Neural crest cell (in vitro differentiated cells): ENCODE results near the gene TATDN2. TPM values are rescaled to one million over a fixed set of nuclear protein-coding genes. Genes with fewer than 3 reads are reported as not detected.
"Not testable (repeated sequence)": the region's sequence is repeated elsewhere in the genome, so short reads cannot be mapped to it uniquely, and the experiment has no call there.

Experiments
- DNase-seq: peaks from one replicate; pipeline ENCODE4 v3.0.0; 2021; ENCODE audit warnings: low read depth, mixed read lengths, low spot score
- H3K27ac Mint-ChIP-seq: one replicate; pipeline ENCODE4 v1.8.0; 2021; ENCODE audit warnings: mild to moderate bottlenecking, mixed read lengths; ENCODE audit not compliant: unreplicated experiment
- H3K27me3 Mint-ChIP-seq: 2 replicates; pipeline ENCODE4 v1.8.0; 2021; ENCODE audit warnings: low read depth, mild to moderate bottlenecking, mixed read lengths
- H3K36me3 Mint-ChIP-seq: 2 replicates; pipeline ENCODE4 v1.8.0; 2021; ENCODE audit warnings: low read depth, mild to moderate bottlenecking, mixed read lengths
- H3K4me1 Mint-ChIP-seq: 2 replicates; pipeline ENCODE4 v1.8.0; 2021; ENCODE audit warnings: mixed read lengths
- H3K4me3 Mint-ChIP-seq: one replicate; pipeline ENCODE4 v1.8.0; 2021; ENCODE audit warnings: mild to moderate bottlenecking, mixed read lengths
- H3K9me3 Mint-ChIP-seq: 2 replicates; pipeline ENCODE4 v1.8.0; 2021; ENCODE audit warnings: mixed read lengths
- total RNA-seq: library from RNA; stranded (reverse); gene quantifications from 2 replicates; pipeline ENCODE4 v1.2.1, GENCODE V29; 2021
- TF ChIP-seq, protein P1 (sequence below): fragments of 200-600 bp; sonication (generic); conservative IDR thresholded peaks from 2 replicates; pipeline ENCODE4 v1.5.0; 2021; ENCODE audit warnings: antibody characterized with exemption, mild to moderate bottlenecking

TATDN2 gene
- total RNA-seq, 1 donor from 2014 or later = 40.5 TPM

GRCh38 chr3:10260211-10260701, 12.0 kb downstream of the TATDN2 start:
- TF ChIP-seq, protein P1, sequence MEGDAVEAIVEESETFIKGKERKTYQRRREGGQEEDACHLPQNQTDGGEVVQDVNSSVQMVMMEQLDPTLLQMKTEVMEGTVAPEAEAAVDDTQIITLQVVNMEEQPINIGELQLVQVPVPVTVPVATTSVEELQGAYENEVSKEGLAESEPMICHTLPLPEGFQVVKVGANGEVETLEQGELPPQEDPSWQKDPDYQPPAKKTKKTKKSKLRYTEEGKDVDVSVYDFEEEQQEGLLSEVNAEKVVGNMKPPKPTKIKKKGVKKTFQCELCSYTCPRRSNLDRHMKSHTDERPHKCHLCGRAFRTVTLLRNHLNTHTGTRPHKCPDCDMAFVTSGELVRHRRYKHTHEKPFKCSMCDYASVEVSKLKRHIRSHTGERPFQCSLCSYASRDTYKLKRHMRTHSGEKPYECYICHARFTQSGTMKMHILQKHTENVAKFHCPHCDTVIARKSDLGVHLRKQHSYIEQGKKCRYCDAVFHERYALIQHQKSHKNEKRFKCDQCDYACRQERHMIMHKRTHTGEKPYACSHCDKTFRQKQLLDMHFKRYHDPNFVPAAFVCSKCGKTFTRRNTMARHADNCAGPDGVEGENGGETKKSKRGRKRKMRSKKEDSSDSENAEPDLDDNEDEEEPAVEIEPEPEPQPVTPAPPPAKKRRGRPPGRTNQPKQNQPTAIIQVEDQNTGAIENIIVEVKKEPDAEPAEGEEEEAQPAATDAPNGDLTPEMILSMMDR = no peak
- H3K4me3 Mint-ChIP-seq = no peak overlapping the region
- no peaks in the 10 kb centered on the region for H3K9me3 Mint-ChIP-seq
- no peaks in the 10 kb centered on the region for H3K27me3 Mint-ChIP-seq
- DNase-seq = no peak
- peaks cover 11% of the 10 kb centered on the region for H3K4me1 Mint-ChIP-seq
- no peak overlapping the region for H3K27ac Mint-ChIP-seq
- peaks cover 13% of the 10 kb centered on the region for H3K36me3 Mint-ChIP-seq

GRCh38 chr3:10262027-10262426, 13.8 kb downstream of the TATDN2 start:
- TF ChIP-seq, protein P1 = no peak
- H3K9me3 Mint-ChIP-seq = no peaks in the 10 kb centered on the region
- H3K27me3 Mint-ChIP-seq = no peaks in the 10 kb centered on the region
- peaks cover 9% of the 10 kb centered on the region for H3K36me3 Mint-ChIP-seq
- no peak overlapping the region for H3K4me3 Mint-ChIP-seq
- no peak for DNase-seq
- no peak overlapping the region for H3K27ac Mint-ChIP-seq
- peaks cover 14% of the 10 kb centered on the region for H3K4me1 Mint-ChIP-seq

DNA sequence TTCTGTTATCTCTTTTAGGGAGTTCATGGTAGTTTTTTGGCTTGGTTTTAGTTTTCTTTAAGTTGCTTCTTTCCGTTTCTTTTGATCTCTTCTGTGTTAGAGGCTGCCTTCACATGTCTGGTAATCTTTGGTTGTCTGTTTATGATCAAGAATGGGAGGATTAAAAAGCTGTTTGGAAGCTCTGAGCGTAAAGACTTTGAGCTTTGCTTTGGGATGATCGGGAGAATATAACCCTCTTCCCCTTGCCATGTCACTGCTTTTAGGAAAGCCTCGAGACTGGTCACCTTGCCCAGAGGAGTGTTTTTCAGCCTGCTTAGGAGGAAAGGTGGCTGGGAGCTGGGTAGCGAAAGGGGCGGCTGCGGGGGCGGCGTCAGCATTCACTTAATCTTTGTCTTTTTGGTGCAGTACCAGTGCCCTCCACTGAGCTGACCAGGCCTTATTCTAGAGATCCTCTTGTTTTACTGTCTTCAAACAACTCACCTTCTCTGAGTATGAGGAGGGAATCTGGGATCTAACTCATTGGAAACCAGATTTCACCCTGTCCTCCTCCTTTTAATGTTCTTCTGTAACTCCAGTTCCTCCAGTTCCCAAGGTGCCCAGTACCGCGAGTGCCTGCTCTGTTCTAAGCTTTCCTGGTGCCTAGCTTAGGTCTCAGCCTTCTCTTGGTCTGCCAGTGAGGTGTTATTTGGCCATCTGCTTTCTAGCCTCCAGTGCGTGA, 15.5 kb downstream of the TATDN2 start:
- H3K27me3 Mint-ChIP-seq = no peaks in the 10 kb centered on the region
- H3K27ac Mint-ChIP-seq = peak overlapping the region; percentile 74
- peaks cover 9% of the 10 kb centered on the region for H3K36me3 Mint-ChIP-seq
- no peaks in the 10 kb centered on the region for H3K9me3 Mint-ChIP-seq
- DNase-seq = peak; percentile 47
- TF ChIP-seq, protein P1 = peak; percentile 59
- H3K4me3 Mint-ChIP-seq = no peak overlapping the region
- peaks cover 14% of the 10 kb centered on the region for H3K4me1 Mint-ChIP-seq

- no peaks in the 10 kb centered on the region for H3K27me3 Mint-ChIP-seq
- no peaks in the 10 kb centered on the region for H3K9me3 Mint-ChIP-seq
- no peak for DNase-seq
- TF ChIP-seq, protein P1 = no peak
- peaks cover 14% of the 10 kb centered on the region for H3K4me1 Mint-ChIP-seq
- no peak overlapping the region for H3K4me3 Mint-ChIP-seq
- H3K36me3 Mint-ChIP-seq = peaks cover 9% of the 10 kb centered on the region
- H3K27ac Mint-ChIP-seq = no peak overlapping the region
These were observed 17.6 kb downstream of the TATDN2 start for GRCh38 chr3:10265833-10266232.

- H3K4me1 Mint-ChIP-seq = peaks cover 14% of the 10 kb centered on the region
- DNase-seq, H3K36me3 Mint-ChIP-seq, H3K27me3 Mint-ChIP-seq, H3K4me3 Mint-ChIP-seq, H3K9me3 Mint-ChIP-seq, H3K27ac Mint-ChIP-seq: not testable (repeated sequence)
These were observed 18.7 kb downstream of the TATDN2 start for GRCh38 chr3:10266936-10267335.

- Mint-ChIP-seq H3K36me3 (peaks cover 4% of the 10 kb centered on the region), H3K9me3 (no peaks in the 10 kb centered on the region), H3K4me1 (peaks cover 17% of the 10 kb centered on the region), H3K27me3 (no peaks in the 10 kb centered on the region), H3K27ac (no peak overlapping the region), H3K4me3 (no peak overlapping the region)
- DNase-seq = no peak
- TF ChIP-seq, protein P1 = no peak
These were observed 19.9 kb downstream of the TATDN2 start for GRCh38 chr3:10268116-10268515.
